Measurements from ENCODE around the gene RAB19.

Gene RAB19

DNA sequence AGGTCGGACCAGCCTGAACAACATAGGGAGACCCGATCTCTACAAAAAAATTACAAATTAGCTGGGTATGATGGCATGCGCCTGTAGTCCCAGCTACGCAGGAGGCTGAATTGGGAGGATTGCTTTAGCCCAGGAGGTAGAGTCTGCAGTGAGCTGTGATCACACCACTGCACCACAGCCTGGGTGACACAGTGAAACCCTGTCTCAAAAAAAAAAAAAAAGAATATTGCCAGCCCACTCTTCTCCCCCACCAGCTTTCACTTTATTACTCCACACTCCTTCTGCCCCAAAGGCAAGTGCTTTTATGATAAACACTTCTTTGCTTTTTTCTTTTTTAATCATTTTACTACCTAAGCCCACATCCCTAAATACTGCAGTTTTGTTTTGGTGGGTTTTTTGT is 14.8 kb downstream of the RAB19 start:
- peaks cover 54% of the 10 kb centered on the region for H3K36me3 ChIP-seq
- TF ChIP-seq CTCF (IDR thresholded peaks at IDR 0.05): no peak
- H3K27me3 ChIP-seq: peaks cover 3% of the 10 kb centered on the region
- H3K4me1 ChIP-seq (ENCODE audit: control insufficient read depth in 1 of 2, insufficient read depth in 1 of 2, low read depth in 1 of 2, low read length in 1 of 2): no peaks in the 10 kb centered on the region
- no peak overlapping the region for H3K27ac ChIP-seq
- H3K9me3 ChIP-seq: no peaks in the 10 kb centered on the region
- H3K4me3 ChIP-seq (ENCODE audit: low read depth in 1 of 2, low read length in 1 of 2): no peak overlapping the region

- Histone ChIP-seq H3K27me3 (peaks cover 3% of the 10 kb centered on the region), H3K4me3 (ENCODE audit: low read depth in 1 of 2, low read length in 1 of 2) (no peak overlapping the region), H3K36me3 (peaks cover 43% of the 10 kb centered on the region), H3K4me1 (ENCODE audit: control insufficient read depth in 1 of 2, insufficient read depth in 1 of 2, low read depth in 1 of 2, low read length in 1 of 2) (no peaks in the 10 kb centered on the region), H3K9me3 (no peaks in the 10 kb centered on the region), H3K27ac (no peak overlapping the region)
- TF ChIP-seq CTCF (IDR thresholded peaks at IDR 0.05): no peak
Measured at GRCh38 chr7:140421521-140421920, 17.7 kb downstream of the RAB19 start.

DNA sequence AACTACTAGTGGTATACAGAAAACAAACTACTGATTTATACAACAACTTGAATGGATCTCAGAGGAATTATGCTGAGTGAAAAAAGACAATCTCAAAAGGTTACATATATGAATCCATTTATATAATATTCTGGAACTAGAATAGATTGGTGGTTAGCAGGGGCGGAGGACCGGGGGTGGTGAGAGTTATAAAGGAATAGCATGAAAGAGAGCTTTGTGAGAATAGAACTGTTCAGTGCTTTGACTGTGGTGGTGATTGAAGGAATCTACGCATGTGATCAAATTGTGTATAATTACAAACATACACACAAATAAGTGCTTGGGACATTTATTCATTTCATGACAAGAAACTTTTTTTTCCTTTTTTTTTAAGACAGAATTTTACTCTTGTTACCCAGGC is 19.6 kb downstream of the RAB19 start:
- Histone ChIP-seq H3K4me3 (ENCODE audit: low read depth in 1 of 2, low read length in 1 of 2) (no peak overlapping the region), H3K27me3 (peaks cover 3% of the 10 kb centered on the region), H3K36me3 (peaks cover 48% of the 10 kb centered on the region), H3K27ac (no peak overlapping the region), H3K9me3 (no peaks in the 10 kb centered on the region), H3K4me1 (ENCODE audit: control insufficient read depth in 1 of 2, insufficient read depth in 1 of 2, low read depth in 1 of 2, low read length in 1 of 2) (no peaks in the 10 kb centered on the region)
- TF ChIP-seq CTCF (IDR thresholded peaks at IDR 0.05): no peak

DNA sequence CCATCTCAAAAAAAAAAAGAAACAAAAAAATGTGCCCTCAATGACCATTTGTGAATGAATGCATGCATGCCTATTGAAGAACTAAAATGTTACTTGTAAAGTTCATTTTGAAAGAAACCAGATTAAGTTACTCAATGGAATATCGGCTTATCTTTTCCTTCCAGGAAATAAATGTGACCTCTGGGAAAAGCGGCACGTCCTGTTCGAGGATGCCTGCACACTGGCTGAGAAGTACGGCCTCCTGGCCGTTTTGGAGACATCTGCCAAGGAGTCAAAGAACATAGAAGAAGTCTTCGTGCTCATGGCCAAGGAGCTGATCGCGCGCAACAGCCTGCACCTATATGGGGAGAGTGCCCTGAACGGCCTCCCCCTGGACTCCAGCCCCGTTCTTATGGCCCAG is 21.9 kb downstream of the RAB19 start:
- Histone ChIP-seq H3K27ac (no peak overlapping the region), H3K9me3 (no peaks in the 10 kb centered on the region), H3K4me3 (ENCODE audit: low read depth in 1 of 2, low read length in 1 of 2) (no peak overlapping the region), H3K36me3 (peaks cover 48% of the 10 kb centered on the region), H3K4me1 (ENCODE audit: control insufficient read depth in 1 of 2, insufficient read depth in 1 of 2, low read depth in 1 of 2, low read length in 1 of 2) (no peaks in the 10 kb centered on the region), H3K27me3 (peaks cover 3% of the 10 kb centered on the region)
- TF ChIP-seq CTCF (IDR thresholded peaks at IDR 0.05): no peak

DNA sequence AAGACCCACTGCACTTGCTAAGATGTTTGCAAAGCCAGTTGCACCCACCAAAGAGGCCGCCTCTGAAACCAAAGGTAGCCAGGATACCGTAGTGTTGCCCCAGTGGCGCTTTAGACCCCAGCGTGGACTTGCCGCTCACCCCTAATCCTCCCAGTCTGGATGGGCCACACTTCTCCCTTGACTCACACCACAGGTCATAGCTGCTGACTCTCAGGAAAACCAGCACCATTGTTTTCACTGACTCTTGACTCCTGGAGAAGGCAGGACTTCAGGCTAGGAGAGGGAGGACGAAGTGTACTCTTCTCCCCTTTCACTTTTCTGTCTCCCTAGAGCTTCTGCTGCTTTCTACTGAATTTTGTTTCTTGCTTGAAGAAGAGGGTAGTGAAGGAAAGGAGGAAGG is 22.3 kb downstream of the RAB19 start:
- Histone ChIP-seq H3K27me3 (peaks cover 3% of the 10 kb centered on the region), H3K36me3 (peaks cover 45% of the 10 kb centered on the region), H3K27ac (no peak overlapping the region), H3K4me3 (ENCODE audit: low read depth in 1 of 2, low read length in 1 of 2) (no peak overlapping the region), H3K4me1 (ENCODE audit: control insufficient read depth in 1 of 2, insufficient read depth in 1 of 2, low read depth in 1 of 2, low read length in 1 of 2) (no peaks in the 10 kb centered on the region), H3K9me3 (no peaks in the 10 kb centered on the region)
- TF ChIP-seq CTCF (IDR thresholded peaks at IDR 0.05): no peak

DNA sequence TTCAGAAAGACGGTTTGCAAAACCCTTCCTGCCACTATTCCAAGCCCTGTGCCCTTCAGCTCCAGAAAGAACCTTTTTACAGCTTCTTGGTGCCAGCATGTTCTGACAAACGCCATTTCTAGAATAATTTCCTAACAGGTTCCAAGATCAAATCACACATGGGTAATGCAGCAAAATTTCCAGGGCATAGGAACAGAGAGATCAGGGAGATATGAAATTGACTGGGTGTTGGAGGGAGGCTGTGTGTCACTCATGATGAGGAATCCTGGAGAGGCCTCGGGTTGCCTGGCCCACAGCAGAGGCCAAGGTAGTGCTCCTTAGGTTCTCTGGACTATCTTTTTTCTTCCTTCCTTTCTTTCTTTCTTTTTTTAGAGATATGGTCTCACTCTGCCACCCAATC is 29.5 kb downstream of the RAB19 start:
- Histone ChIP-seq H3K27me3 (peaks cover 37% of the 10 kb centered on the region), H3K4me1 (ENCODE audit: control insufficient read depth in 1 of 2, insufficient read depth in 1 of 2, low read depth in 1 of 2, low read length in 1 of 2) (no peaks in the 10 kb centered on the region), H3K27ac (no peak overlapping the region), H3K9me3 (no peaks in the 10 kb centered on the region), H3K36me3 (peaks cover under 1% of the 10 kb centered on the region), H3K4me3 (ENCODE audit: low read depth in 1 of 2, low read length in 1 of 2) (no peak overlapping the region)
- no peak for TF ChIP-seq CTCF (IDR thresholded peaks at IDR 0.05)
